Stimulated activated CD8-positive, alpha-beta memory T cell treated with anti-CD3 and anti-CD28 coated beads, Interleukin-2, amount 100 ng/mL, for 1 hour (primary cell): ENCODE measurements around the gene INS.

ENCODE experiments used
- DNase-seq, 2 donors: peaks; one replicate each; pipeline ENCODE4 v3.0.0-alpha.2; 2020; ENCODE audit warnings: low read depth in 2 of 2

Gene INS

DNA sequence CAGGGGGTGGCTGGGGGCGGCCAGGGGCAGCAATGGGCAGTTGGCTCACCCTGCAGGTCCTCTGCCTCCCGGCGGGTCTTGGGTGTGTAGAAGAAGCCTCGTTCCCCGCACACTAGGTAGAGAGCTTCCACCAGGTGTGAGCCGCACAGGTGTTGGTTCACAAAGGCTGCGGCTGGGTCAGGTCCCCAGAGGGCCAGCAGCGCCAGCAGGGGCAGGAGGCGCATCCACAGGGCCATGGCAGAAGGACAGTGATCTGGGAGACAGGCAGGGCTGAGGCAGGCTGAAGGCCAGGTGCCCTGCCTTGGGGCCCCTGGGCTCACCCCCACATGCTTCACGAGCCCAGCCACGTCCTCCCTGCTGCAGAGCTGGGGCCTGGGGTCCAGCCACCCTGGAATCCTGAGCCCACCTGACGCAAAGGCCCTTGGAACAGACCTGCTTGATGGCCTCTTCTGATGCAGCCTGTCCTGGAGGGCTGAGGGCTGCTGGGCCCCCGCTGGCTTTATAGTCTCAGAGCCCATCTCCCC is at the start of gene INS:
TSS of gene INS (minus strand) at position 474 of the 524 bp plus-strand sequence. CDS start at position 236, 238 bp downstream.
- DNase-seq: no peak

DNA sequence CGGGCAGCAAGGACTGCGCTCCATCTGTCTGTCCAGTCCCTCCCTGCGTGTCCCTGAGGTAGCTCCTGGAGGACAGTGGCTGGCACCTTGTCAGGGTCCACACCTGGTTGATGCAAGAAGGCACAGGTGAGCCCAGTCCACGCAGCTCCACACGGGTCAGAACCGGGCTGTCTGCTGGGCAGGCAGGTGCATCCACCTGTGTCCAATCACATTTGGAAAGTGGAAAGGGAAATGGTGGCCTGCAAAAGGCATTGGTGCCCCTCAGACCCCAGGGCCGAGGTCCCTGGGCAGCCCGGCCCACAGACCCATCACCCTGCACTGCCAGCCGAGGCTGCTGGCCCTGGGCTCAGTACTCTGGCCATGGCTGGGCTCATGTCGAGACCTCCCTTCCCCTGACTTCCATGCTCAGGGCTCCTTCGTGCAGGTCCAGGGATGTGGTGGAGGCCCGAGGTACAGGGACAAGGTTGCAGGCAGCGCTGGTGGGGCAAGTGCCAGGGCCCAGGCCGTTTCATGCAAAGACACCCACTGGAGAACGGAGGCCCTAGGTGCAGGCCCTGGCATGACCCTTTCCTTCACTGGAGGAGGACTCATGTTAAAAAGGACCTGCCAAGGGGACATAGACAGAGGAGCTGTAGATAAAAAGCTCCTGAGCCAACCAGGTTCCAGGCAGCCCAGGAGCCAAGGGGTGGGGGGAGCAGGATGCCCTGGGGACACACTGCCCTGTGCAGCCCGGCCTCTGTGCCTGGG is 49.5 kb upstream of the INS start:
- DNase-seq: no peak

DNA sequence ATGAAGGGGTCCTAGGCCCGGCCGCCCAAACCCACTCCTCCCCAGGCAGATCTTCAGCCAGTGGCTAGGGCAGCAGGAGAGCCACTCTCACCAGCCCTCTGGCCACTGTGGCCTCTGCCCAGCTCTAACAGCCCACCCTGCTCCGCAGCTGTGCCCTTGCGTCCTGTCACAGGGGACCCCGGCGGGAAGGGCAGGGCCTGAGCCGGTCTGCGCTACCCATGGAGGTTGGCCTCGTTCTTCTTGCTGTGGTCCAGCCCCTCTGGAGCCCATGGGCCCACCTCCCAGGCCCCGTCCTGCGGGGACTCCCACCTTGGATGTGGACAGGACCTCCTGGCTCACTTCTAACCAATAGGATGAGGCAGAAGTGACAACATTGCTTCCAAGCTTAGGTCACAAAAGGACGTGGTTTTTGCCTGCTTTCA is 48.9 kb upstream of the INS start:
- DNase-seq: no peak

DNA sequence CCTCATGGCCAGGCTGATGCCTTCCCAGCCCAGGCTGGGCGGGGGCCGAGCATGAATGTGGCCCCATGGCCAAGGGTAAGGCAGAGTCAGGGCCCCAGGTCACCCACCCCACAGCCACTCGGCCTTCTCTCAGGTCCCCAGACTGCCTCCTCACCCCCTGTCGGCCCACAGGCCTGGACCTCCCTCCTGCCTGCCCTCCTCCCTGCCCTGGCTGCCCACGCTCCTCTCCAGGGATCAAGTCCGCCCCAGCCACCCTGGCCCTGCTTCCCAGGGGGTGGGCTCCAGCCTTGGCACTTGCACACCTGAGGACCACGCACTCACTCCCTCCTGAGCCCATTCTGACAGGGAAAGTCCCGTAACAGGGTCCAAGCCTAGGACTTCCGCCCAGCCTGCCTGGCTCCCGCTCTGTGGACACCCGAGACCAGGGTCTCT is 48.4 kb upstream of the INS start:
- no peak for DNase-seq

DNA sequence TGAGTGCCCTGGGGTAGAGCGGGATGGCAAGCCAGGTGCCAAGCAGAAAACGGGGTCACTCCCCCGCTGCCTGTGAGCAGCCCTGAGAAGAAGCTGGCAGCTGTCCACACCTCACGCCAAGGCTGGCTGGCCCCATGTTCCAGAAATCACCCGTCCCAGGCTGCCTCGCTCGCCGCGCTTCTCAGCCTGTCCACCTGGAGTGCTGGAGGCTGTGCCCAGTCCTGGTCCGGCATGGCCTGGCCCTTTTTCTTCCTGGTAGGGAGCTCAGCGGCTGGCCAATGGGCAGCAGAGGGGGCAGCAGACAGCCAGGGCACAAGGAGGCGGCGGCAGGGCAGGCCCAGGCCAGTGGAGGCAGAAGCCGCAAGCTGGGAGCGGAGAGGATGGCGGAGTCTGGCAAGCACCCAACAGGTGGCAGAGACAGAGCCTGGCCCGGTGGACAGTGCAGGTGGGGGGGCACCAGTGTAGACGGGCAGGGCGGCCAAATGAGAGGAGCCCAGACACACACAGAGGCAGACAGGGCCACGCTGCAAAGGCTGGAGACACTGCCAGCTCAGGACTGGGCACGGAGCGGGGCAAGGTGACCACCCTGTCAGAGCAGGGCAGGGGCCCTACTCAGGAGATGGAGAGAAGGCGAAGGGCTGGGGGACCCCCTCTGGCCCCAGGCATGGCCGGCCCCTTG is 47.8 kb upstream of the INS start:
- DNase-seq: no peak

DNA sequence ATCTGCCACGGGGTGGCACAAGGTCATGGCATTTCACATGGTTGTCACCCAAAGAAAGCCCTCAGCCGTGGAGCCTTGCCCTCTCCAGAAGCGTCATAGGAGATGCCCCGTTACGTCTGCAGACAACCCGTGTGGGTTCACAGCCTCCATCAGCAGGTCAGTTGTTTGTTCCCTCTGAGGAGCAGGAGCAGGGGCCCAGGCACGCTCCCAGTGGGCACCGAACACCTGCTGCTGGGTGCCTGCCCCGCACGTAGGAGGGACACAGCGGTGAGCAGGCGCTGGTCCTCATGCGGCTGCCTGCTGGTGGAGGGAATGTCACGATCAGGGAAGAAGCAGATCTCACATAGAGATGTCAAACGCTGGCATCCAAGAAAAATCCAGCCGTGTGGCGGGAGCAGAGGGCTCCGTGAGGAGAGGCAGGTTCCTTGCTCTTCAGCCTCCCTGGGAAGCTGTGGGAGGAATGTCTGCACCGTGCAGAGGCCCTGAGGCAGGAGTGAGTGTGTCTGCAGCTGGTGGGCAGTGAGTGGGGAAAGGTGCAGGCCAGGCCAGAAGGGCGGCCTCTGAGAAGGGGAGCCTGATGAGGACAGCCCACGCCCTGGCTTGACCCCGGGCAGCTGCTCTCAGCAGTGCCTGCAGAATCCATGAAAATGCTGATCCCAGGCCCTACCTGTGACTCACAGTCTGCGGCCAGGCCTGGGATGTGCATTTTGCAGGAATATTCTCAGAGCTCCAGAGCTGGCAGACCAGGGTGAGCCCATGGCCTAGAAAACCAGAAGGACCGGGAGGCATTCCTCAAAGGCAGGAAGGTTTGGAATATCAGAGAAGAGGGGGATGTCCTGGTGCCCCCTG is 47.0 kb upstream of the INS start:
- no peak for DNase-seq

DNA sequence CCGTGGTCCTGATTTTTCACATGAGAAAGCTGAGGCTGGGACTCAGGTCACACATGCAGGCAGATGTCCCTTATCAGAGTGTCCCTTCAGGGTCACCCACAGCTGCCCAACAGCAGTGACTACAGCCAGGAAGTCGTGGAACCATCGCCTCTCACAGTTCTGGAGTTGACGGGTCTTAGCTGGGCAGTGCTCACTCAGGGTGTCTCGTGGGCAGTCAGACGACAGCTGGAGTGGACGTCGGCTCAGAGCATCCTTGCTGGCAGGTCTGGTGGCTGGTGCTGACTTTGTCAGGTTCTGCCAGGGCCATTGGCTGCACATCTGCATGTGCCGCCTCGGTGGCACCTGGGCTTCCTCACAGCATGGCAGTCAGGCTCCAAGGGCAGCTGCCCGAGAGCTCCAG is 46.2 kb upstream of the INS start:
- no peak for DNase-seq

DNA sequence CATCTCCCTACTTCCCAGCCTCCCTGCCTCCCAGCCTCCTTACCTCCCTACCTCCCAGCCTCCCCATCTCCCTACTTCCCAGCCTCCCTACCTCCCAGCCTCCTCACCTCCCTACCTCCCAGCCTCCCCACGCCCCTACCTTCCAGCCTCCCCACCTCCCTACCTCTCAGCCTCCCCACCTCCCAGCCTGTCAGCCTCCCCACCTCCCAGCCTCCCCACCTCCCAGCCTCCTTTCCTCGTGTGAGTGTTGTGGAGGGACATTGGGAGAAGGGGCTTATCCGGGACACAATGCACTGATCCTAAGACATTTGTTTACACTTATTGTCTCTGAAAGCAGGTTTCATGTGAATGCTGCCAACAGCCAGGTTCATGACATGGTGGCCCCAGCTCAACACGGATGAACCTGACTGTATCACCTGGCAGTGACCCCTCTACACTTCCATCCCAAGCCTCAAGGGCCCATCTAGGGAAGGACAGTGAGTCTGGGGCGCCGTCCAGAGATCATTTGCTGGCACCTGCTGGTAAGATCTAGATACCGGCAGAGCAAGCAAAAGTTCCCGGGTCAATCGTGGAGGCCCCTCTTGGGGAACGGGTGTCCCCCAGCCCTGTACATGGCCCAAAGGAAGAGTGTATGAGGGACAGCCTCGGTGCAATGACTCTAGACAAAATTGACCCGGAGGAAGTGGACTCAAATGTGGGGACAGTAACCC is 45.1 kb upstream of the INS start:
- DNase-seq: no peak

DNA sequence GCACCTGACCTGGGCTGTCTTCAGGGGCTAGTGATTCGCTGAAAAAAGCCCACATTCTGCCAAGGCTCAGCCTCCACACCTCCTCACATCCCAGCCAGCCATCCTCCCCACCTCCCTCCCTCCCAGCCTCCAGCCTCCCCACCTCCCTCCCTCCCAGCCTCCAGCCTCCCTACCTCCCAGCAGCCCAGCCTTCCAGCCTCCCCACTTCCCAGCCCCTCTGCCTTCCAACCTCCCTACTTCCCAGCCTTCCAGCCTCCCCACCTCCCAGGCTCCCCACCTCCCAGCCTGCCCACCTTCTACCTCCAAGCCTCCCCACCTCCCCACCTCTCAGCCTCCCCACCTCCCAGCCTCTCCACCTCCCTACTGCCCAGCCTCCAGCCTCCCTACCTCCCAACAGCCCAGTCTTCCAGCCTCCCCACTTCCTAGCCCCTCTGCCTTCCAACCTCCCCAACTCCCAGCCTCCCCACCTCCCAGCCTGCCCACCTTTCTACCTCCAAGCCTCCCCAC is 44.3 kb upstream of the INS start:
- no peak for DNase-seq

DNA sequence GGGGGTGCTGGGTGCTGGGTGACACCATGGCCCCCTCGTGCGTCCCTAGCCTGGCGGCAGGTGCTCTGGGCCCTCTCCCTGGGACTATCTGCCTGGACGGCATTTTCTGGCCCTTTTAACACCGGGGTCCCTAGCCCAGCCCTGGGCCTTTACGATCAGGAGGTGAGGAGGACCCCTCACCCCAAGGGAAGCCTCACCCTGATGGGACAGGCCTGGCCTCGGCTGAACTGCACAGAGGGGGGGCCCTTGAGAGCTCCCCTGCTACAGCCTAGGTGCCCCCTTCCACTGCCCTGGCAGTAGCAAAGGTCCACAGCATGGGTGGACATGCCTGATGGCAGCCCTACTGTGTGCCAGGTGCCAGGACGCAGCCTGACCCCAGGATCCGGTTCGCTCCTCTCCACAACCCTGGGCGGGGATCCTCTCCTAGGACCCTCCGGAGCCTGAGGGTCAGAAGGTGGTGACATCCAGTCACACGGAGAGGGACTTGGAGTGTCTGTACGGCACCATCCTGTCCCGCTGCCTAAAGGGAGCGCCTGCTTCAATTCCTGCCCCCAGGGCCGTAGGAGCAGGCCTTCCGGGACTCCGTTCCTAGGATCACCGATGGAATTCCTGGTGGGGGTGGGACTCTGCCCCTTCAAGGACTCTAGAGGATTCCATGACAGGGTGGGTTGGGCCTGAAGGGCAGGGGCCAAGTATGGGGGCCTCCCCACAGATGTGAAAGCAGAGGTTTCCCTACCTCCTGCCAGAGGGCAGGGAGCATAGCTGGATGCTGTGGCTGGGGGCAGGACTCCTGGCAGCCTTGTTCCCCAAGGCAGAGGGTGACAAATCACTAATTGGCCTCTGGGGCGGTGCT is 43.6 kb upstream of the INS start:
- DNase-seq: no peak

DNA sequence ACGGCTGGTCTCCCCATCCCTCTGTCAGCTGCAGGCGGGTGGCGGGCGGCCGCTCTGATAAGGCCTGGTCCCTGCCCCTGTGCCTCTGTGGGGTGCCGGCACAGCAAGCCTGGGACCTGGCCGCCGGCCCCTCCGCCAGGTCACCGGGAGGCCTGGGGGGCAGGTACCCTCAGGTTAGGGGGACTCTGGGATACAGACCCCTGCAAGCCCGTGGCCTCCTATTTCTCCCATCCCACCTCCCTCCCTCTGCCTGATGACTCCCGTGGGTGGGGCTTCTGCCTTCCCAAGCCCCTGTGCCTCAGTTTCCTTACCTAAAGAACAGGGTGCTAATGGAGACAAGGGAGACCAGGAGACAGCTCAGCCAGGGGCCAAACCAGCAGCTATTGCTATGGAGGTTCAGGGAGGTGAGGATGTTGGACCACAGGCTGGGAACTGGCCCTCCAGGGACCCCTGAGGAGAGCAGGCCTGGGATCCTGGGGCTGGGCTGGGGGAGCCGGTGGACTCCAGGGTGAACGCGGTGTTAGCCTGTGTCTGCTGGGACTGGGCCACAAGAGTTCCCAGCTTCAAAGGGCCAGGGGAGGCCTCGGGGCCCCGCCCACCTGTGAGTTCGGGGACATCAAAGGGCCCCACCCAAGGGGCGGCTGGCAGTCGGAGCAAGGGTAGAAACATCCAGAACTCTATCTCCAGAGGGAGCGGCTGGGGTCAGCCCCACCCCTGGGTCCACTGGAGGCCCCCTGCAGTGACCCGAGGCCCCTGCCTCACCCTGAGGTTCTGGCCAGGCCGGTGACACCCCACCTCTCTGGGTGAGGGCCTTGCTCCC is 42.6 kb upstream of the INS start:
- DNase-seq: no peak

DNA sequence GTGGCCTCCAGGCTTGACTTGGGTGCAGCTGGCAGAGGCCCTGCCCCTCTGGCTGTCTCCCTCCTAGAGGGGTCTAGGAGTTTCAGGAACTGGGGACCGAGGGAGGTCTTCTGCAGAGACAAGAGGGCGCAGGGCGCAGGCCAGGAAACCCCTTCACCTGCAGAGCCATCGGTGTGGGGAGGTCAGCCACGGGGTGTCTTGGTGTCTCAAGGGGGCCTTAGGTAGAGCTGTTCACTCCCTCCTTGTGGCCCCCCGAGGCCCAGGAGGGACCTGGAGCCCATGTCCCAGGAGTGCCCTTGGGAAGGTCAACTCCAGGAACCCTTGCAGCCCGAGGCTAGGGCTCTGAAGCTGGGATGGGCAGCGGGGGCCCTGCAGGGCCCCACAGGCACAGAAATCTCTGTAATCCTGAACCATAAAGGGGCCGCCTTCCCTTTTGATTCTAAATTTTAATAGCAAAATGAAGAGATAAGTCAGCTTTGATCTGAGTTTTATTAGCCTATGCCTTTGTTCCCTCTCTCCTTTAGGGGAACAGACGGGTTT is 42.0 kb upstream of the INS start:
- no peak for DNase-seq

DNA sequence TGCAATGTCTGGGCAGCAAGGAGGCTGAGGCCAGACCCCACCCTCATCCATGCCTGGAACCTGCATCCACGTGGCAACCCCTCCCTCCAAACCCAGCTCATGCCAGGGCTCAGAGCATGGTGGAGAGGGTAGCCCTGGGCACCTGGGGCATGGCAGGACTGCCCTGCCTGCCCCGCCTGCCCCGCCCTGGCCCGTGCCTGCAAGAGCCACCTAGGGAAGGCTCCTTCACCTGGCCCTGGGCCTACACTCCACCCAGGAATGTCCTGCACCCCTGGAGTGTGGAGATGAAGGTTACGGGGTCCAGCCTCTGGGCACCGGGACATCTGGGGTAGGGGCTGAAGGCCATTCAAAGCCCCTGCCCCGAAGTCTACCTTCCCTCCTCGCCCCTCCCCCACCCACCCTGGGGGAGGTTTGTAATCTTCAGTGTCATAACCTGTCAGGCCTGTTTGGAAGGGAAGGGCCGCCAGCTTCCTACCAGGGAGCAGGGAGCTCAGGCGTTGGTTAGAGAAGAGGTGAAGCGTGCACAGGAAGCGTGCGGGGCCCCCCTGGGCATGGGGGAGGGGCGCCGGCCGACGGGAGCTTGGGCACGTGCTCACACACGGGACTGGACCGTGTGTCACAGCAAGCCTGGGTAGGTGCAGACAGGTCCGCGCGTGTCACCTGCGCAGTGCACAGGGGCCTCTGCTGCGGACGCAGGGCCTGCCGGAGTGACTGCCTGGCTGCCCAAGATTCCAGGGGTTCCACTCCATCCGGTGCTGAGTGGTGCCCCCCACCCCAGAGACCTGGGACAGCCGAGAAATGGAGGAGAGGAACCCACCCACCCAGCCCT is 41.3 kb upstream of the INS start:
- no peak for DNase-seq

DNA sequence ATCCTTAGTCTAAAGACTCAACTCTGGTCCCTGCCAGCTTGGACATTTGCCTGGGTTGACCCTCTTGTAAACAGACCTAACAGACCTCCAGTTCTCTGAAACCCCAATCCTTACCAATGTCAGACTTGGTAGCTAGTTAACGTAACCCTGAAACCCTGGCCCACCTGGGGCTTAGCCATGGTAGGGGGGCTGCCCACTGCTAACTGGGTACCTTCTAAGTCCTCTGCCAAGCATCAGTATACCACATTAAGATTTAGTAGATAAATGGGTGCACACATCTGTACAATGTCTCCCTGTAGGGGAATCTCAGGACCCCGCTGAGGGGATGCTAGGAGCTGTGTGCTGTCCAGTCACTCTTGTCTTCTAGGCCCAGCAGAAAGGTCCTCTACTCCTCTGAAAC is 40.5 kb upstream of the INS start:
- DNase-seq: no peak

DNA sequence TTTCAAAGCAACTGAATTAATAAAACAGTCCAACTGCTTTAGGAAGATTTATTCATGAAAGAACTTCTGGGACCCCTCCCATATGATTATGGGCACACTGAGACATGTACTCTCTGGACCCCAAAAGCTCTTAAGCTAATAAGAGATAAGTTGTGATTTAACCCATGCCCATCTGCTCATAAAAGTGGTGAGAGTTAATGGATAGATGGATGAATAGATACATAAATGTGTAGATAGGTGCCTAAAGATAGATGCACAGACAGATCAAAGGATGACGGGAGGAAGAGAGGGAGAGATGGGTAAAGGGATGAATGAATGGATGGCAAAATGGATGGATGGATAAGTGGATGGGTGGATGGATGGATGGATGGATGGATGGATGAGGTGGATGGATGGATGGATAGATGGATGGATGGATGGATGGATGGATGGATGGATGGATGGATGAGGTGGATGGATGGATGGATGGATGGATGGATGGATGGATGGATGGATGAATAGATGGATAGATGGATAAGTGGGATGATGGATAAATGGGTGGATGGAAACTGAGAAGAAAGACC is 40.0 kb upstream of the INS start:
- DNase-seq: no peak

DNA sequence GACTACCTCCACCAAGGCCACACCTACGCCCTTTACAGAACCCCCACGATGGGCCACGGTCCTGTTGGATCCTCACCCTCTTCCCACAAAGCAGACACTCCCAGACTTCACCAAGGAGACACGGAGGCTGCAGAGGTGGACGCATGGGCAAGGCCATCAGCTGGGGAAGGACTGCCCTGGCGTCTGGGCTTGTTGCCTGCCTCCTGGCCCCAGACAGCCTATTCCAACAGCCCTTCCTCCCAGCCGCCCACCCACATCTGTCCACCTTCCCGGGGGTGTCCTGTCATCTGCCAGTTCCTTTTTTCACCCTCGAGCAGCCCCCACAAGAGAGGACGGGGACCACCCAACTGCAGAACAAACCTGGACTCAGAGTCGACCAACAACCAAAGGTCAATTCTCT is 39.5 kb upstream of the INS start:
- no peak for DNase-seq

DNA sequence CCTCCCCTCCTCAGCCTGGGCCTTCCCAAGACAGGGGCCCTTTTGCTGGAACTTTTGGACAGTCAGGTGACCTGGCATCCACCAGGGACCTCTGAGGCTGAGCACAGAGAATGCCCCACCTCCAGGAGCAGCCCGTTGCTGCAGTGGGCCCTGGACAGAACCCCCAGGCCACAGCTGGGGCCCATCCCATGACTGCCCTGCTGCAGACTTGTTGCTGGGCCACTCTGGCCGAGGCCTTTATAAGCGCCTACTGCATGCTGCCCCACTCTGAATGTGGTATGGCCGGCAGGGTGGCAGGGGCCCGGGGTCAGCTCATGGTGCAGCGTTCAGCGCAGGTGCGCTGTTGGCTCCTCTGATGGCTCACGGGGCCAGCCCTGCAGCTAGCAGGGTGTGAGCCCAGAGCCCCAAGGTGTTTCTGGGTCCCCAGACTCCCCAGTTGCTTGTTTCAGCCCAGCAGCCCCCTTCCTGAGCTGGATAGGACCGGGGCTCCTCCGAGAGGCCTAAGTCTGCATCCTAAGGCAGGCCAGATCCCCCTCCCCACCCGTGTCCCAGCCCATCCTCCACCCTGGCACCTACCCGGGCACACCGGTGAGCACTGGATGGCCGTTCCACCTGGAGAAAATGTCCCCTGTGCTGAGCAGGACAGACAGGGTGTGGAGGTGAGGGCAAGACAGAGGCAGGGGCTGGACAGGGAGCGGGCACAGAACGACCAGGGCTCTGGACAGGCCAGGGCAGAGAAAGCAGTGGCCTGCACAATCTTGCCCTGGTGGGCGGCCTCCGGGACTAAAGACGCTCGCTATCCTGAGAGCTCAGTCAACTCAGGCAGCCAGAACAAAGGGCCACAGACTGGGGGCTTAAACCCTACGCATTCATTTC is 38.7 kb upstream of the INS start:
- no peak for DNase-seq
